Measurements from ENCODE around the gene PALS1.

PALS1 gene

DNA sequence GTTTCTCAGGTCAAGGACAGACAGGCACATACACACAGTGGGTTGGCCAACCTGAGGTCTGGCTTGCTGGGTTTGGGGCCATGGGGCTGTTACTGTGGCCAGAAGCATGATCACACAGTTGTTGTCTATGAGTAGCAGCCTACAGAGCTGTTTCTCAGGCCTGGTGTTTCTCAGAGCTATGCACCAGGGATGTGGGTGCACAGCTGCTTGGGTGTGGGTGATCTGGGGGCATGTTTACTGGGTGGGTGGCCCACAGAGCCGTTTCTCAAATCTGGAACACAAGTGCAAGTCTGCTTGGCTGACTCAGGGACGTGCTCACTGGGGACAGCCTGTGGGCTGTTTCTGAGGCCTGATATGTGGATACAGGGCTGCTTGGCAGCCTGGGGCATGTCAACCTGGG lies 23.1 kb upstream of the PALS1 start:
- no peak for TF ChIP-seq CTCF (IDR thresholded peaks at IDR 0.05; ENCODE audit: control insufficient read depth, extremely low read depth, insufficient read depth)
- no peak for DNase-seq (ENCODE audit: low read depth)
- H3K4me3 ChIP-seq (ENCODE audit: low read depth, low read length), result no peak overlapping the region

GRCh38 chr14:67221248-67221981 lies 19.8 kb upstream of the PALS1 start:
- no peak for DNase-seq (ENCODE audit: low read depth)
- TF ChIP-seq CTCF (IDR thresholded peaks at IDR 0.05; ENCODE audit: control insufficient read depth, extremely low read depth, insufficient read depth), result no peak
- H3K4me3 ChIP-seq (ENCODE audit: low read depth, low read length), result no peak overlapping the region

DNA sequence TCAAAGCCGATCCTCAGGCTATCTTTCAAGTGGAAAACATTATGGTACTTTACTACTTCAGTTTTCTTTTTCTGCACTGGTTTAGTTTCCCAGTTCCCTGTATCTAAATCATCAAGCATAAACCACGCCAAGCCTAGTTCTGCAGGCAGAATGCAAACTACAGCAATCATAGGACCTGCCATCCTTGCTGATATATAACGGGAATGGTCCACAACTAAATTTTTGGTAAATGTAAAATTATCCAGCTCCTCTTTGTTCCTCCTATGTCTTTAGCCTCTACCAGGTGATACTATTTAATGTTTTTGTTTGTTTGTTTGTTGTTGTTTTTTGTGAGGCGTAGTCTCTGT lies 19.3 kb upstream of the PALS1 start:
- TF ChIP-seq CTCF (IDR thresholded peaks at IDR 0.05; ENCODE audit: control insufficient read depth, extremely low read depth, insufficient read depth), result no peak
- no peak overlapping the region for H3K4me3 ChIP-seq (ENCODE audit: low read depth, low read length)
- DNase-seq (ENCODE audit: low read depth), result no peak

- H3K4me3 ChIP-seq (ENCODE audit: low read depth, low read length), result no peak overlapping the region
- no peak for TF ChIP-seq CTCF (IDR thresholded peaks at IDR 0.05; ENCODE audit: control insufficient read depth, extremely low read depth, insufficient read depth)
- DNase-seq (ENCODE audit: low read depth), result no peak
These were observed 15.7 kb upstream of the PALS1 start for GRCh38 chr14:67225523-67225922.

GRCh38 chr14:67228325-67228984 lies 12.8 kb upstream of the PALS1 start:
- no peak for TF ChIP-seq CTCF (IDR thresholded peaks at IDR 0.05; ENCODE audit: control insufficient read depth, extremely low read depth, insufficient read depth)
- no peak overlapping the region for H3K4me3 ChIP-seq (ENCODE audit: low read depth, low read length)

GRCh38 chr14:67232066-67232465 lies 9.2 kb upstream of the PALS1 start:
- DNase-seq (ENCODE audit: low read depth), result no peak
- no peak for TF ChIP-seq CTCF (IDR thresholded peaks at IDR 0.05; ENCODE audit: control insufficient read depth, extremely low read depth, insufficient read depth)
- H3K4me3 ChIP-seq (ENCODE audit: low read depth, low read length), result no peak overlapping the region

More at GRCh38 chr14:67228325-67228984, 12.8 kb upstream of the PALS1 start:
- DNase-seq (ENCODE audit: low read depth), result no peak
